HG03095 (cell line): ENCODE results near the gene LRP1B.
"Not testable (repeated sequence)": the region's sequence is repeated elsewhere in the genome, so short reads cannot be mapped to it uniquely, and the experiment has no call there.

ENCODE experiments used
- ATAC-seq: cut with Tn5 transposase; IDR thresholded peaks from one replicate; pipeline ENCODE4 v1.9.1; 2021; ENCODE audit warnings: moderate library complexity; ENCODE audit not compliant: unreplicated experiment

Gene LRP1B

GRCh38 chr2:140596447-140596846, 1534.4 kb downstream of the LRP1B start:
- no peak for ATAC-seq

GRCh38 chr2:140595107-140595506, 1535.7 kb downstream of the LRP1B start:
- no peak for ATAC-seq

GRCh38 chr2:140593132-140593531, 1537.7 kb downstream of the LRP1B start:
- ATAC-seq, result no peak

- ATAC-seq, result no peak
Measured at GRCh38 chr2:140589696-140590095, 1541.1 kb downstream of the LRP1B start.

- no peak for ATAC-seq
Measured at GRCh38 chr2:140589273-140589672, 1541.5 kb downstream of the LRP1B start.

- ATAC-seq, result peak; percentile 96
Measured at GRCh38 chr2:140586379-140586778, 1544.4 kb downstream of the LRP1B start.

- ATAC-seq, result no peak
Measured at GRCh38 chr2:140585016-140585415, 1545.8 kb downstream of the LRP1B start.

- ATAC-seq, result no peak
Measured at GRCh38 chr2:140584471-140584870, 1546.3 kb downstream of the LRP1B start.

- no peak for ATAC-seq
Measured at GRCh38 chr2:140580532-140581151, 1550.2 kb downstream of the LRP1B start.

GRCh38 chr2:140577453-140577852, 1553.4 kb downstream of the LRP1B start:
- ATAC-seq, result no peak

GRCh38 chr2:140567734-140568133, 1563.1 kb downstream of the LRP1B start:
- ATAC-seq, result no peak

- ATAC-seq, result no peak
Measured at GRCh38 chr2:140565756-140566155, 1565.1 kb downstream of the LRP1B start.

GRCh38 chr2:140555701-140556100, 1575.1 kb downstream of the LRP1B start:
- no peak for ATAC-seq

- no peak for ATAC-seq
Measured at GRCh38 chr2:140552634-140553033, 1578.2 kb downstream of the LRP1B start.

- no peak for ATAC-seq
Measured at GRCh38 chr2:140551287-140551686, 1579.5 kb downstream of the LRP1B start.

- ATAC-seq, result no peak
Measured at GRCh38 chr2:140550821-140551220, 1580.0 kb downstream of the LRP1B start.

- not testable (repeated sequence) for ATAC-seq
Measured at GRCh38 chr2:140544769-140545168, 1586.0 kb downstream of the LRP1B start.

- no peak for ATAC-seq
Measured at GRCh38 chr2:140542627-140543026, 1588.2 kb downstream of the LRP1B start.

- ATAC-seq, result no peak
Measured at GRCh38 chr2:140539242-140539875, 1591.5 kb downstream of the LRP1B start.

GRCh38 chr2:140529706-140530105, 1601.1 kb downstream of the LRP1B start:
- ATAC-seq, result no peak

GRCh38 chr2:140528982-140529381, 1601.8 kb downstream of the LRP1B start:
- ATAC-seq, result no peak

GRCh38 chr2:140526575-140526974, 1604.2 kb downstream of the LRP1B start:
- ATAC-seq, result no peak

- no peak for ATAC-seq
Measured at GRCh38 chr2:140512106-140512505, 1618.7 kb downstream of the LRP1B start.
